ENCODE measurements around the gene LELP1. TPM values are rescaled to one million over a fixed set of nuclear protein-coding genes. Genes with fewer than 3 reads are reported as not detected.

The LELP1 gene
- total and polyA plus RNA-seq, 12 donors, result not detected

DNA sequence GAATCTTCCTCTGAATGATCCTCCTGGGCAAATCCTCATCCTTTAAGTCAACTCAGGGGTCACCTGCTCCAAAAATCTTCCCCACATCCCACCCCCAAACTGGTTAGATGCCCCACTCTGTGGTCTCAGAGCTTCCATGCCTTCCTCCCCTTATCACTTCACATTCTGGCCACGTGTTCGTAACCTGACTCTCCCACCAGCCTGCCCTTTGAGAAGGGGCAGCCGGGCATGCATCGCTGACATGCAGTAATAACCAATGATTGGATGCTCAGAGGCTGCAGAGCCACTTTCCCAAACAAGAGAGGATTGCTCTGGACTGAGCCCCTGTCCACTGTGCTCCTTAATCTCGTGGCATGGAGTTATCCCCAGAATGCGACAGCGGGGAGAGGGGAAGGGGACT, 7.0 kb downstream of the LELP1 start:
- no peak for DNase-seq
- 65 to 80% (median 70%) methylated on average over 7 of the region's 7 CpGs for WGBS, 4 donors
- Histone ChIP-seq H3K27me3 (no peaks in the 10 kb centered on the region), H3K36me3 (replicated peaks in 1 of 2) (no peaks in the 10 kb centered on the region), H3K27ac (no peak overlapping the region), H3K4me3 (no peak overlapping the region), H3K4me1 (replicated peaks in 1 of 2) (no peaks in the 10 kb centered on the region), H3K9me3 (replicated peaks in 1 of 3) (no peaks in the 10 kb centered on the region)
- intact Hi-C loops (cut with DNase I), result no loop called here
- TF ChIP-seq POLR2A (IDR thresholded peaks at IDR 0.05), result no peak
- TF ChIP-seq, protein P1, sequence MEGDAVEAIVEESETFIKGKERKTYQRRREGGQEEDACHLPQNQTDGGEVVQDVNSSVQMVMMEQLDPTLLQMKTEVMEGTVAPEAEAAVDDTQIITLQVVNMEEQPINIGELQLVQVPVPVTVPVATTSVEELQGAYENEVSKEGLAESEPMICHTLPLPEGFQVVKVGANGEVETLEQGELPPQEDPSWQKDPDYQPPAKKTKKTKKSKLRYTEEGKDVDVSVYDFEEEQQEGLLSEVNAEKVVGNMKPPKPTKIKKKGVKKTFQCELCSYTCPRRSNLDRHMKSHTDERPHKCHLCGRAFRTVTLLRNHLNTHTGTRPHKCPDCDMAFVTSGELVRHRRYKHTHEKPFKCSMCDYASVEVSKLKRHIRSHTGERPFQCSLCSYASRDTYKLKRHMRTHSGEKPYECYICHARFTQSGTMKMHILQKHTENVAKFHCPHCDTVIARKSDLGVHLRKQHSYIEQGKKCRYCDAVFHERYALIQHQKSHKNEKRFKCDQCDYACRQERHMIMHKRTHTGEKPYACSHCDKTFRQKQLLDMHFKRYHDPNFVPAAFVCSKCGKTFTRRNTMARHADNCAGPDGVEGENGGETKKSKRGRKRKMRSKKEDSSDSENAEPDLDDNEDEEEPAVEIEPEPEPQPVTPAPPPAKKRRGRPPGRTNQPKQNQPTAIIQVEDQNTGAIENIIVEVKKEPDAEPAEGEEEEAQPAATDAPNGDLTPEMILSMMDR (IDR thresholded peaks at IDR 0.05), result no peak

DNA sequence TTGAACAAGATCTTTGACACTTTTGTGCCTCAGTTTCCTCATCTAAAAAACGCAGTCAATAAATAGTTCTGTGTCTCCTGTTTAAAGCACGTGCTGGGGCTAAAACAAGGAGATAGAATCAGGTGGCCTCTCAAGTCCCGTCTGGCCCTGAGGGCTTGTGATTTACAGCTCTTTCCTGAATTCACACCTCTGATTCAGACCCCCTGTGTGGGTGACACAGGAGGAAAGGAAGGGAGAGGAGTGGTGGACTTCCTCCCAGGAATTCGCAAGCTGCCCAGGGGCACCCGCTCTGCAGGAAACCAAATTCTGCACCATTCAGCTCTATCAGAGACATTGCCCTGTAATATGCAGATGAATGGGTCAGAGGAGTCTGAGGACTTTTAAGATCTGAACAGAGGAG, 9.0 kb downstream of the LELP1 start:
- intact Hi-C loops (cut with DNase I), result no loop called here
- no peak overlapping the region for H3K4me3 ChIP-seq
- no peaks in the 10 kb centered on the region for H3K27me3 ChIP-seq
- TF ChIP-seq POLR2A (IDR thresholded peaks at IDR 0.05), result no peak
- TF ChIP-seq, protein P1 (IDR thresholded peaks at IDR 0.05), result no peak
- no peak for DNase-seq
- no peaks in the 10 kb centered on the region for H3K4me1 ChIP-seq (replicated peaks in 1 of 2)
- H3K36me3 ChIP-seq (replicated peaks in 1 of 2), result no peaks in the 10 kb centered on the region
- 37 to 65% (median 56%) methylated on average over 5 of the region's 5 CpGs for WGBS, 4 donors
- no peaks in the 10 kb centered on the region for H3K9me3 ChIP-seq (replicated peaks in 1 of 3)
- no peak overlapping the region for H3K27ac ChIP-seq

GRCh38 chr1:153213519-153213918, 10.3 kb downstream of the LELP1 start:
- TF ChIP-seq, protein P1 (IDR thresholded peaks at IDR 0.05), result no peak
- TF ChIP-seq POLR2A (IDR thresholded peaks at IDR 0.05), result no peak
- no peak for DNase-seq
- intact Hi-C loops (cut with DNase I), result no loop called here
- Histone ChIP-seq H3K36me3 (replicated peaks in 1 of 2) (no peaks in the 10 kb centered on the region), H3K4me1 (replicated peaks in 1 of 2) (no peaks in the 10 kb centered on the region), H3K9me3 (replicated peaks in 1 of 3) (no peaks in the 10 kb centered on the region), H3K27ac (no peak overlapping the region), H3K27me3 (no peaks in the 10 kb centered on the region), H3K4me3 (no peak overlapping the region)
- whole genome bisulfite sequencing, 4 donors, result 94 to 98% (median 95%) methylated on average over 4 of the region's 4 CpGs

DNA sequence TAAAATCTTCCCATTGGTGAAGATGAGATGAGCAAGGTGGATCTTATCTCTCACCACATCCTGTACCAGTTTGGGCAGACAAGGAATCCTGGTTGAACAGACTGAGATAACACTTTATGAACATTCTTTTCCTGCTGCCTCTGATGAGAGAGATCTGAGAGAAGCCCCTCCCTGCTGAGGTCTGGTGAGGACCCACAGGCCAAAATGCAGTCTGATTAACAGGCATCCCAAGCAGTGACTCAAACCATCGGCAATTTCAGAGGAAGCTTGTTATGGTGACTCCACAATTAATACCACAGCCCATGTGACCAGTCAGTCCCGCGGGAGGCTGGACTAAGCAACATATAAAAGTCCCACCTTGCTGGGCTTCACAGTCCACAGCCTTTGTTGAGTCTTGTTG, 14.0 kb downstream of the LELP1 start, which contains the start of gene PRR9:
Gene PRR9 (plus strand): TSS at position 373 of the 400 bp plus-strand sequence. CDS start 561 bp downstream, outside the sequence.
- Histone ChIP-seq H3K27me3 (no peaks in the 10 kb centered on the region), H3K4me1 (replicated peaks in 1 of 2) (no peaks in the 10 kb centered on the region), H3K27ac (no peak within 1 kb of the TSS), H3K4me3 (no peak within 1 kb of the TSS), H3K36me3 (replicated peaks in 1 of 2) (no peaks in the 10 kb centered on the region), H3K9me3 (replicated peaks in 1 of 3) (no peaks in the 10 kb centered on the region)
- intact Hi-C loops (cut with DNase I), result no loop called here
- TF ChIP-seq, protein P1 (IDR thresholded peaks at IDR 0.05), result no peak
- TF ChIP-seq POLR2A (IDR thresholded peaks at IDR 0.05), result no peak
- WGBS, 4 donors, result 75 to 94% (median 88%) methylated on average over 3 of the region's 3 CpGs
- DNase-seq, result no peak
